CD4-positive, alpha-beta T cell (primary cell): Measurements from ENCODE around the gene GTF2A1. TPM values are rescaled to one million over a fixed set of nuclear protein-coding genes. Genes with fewer than 3 reads are reported as not detected.

Experiments
- ATAC-seq: fragments of 200-7000 bp; cut with Tn5 transposase; one replicate; pipeline ENCODE4 v1.10.0; 2022; ENCODE audit warnings: mild to moderate bottlenecking; ENCODE audit not compliant: poor library complexity
- CTCF ChIA-PET: fragments of 350-600 bp; sonication (Branson Sonifier 250); formaldehyde crosslinking; loops from one replicate; lab custom pipeline; 2021; ENCODE audit warnings: antibody characterized with exemption, inconsistent platforms; lab: Charles Lee
- POLR2A ChIA-PET: fragments of 350-600 bp; sonication (Branson Sonifier 250); formaldehyde crosslinking; loops from one replicate; lab custom pipeline; 2021; ENCODE audit warnings: antibody characterized with exemption, inconsistent platforms; lab: Charles Lee
- DNase-seq, 14 experiments: peaks; one replicate each; pipeline ENCODE4 v3.0.0-alpha.2; 2013 to 2020; ENCODE audit warnings: mixed read lengths in 2 of 14
- H3K27ac ChIP-seq, 2 donors: one replicate each; pipeline versions ENCODE4 v1.5.1 to v1.7.0; 2013; ENCODE audit warnings: low read length in 2 of 2, low read depth in 1 of 2, mild to moderate bottlenecking in 1 of 2
- H3K27me3 ChIP-seq, 2 experiments: 1 replicate in 1 of 2; 2 replicates in 1 of 2; pipeline versions ENCODE4 v1.6.1 to v1.7.0; 2013; ENCODE audit warnings: low read length in 2 of 2, control low read depth in 1 of 2, mild to moderate bottlenecking in 1 of 2, moderate library complexity in 1 of 2; ENCODE audit not compliant: insufficient read depth in 2 of 2, control insufficient read depth in 1 of 2
- H3K36me3 ChIP-seq: one replicate; pipeline ENCODE4 v1.6.1; 2013; ENCODE audit warnings: low read length, control low read depth; ENCODE audit not compliant: insufficient read depth
- H3K4me1 ChIP-seq: one replicate; pipeline ENCODE4 v1.6.1; 2013; ENCODE audit warnings: low read length, control low read depth; ENCODE audit not compliant: insufficient read depth
- H3K4me3 ChIP-seq: one replicate; pipeline ENCODE4 v1.5.1; 2013; ENCODE audit warnings: mild to moderate bottlenecking, low read length, moderate library complexity
- H3K9me3 ChIP-seq, 2 experiments: 1 replicate in 1 of 2; 2 replicates in 1 of 2; pipeline versions ENCODE4 v1.6.1 to v1.7.0; 2013; ENCODE audit warnings: low read length in 2 of 2, mild to moderate bottlenecking in 2 of 2, control low read depth in 1 of 2, moderate library complexity in 1 of 2; ENCODE audit not compliant: control insufficient read depth in 1 of 2, insufficient read depth in 1 of 2
- H3K27ac Mint-ChIP-seq: one replicate; pipeline ENCODE4 v1.8.0; 2020; ENCODE audit warnings: mixed read lengths
- H3K27me3 Mint-ChIP-seq: one replicate; pipeline ENCODE4 v1.8.0; 2021; ENCODE audit warnings: mixed read lengths
- H3K36me3 Mint-ChIP-seq: one replicate; pipeline ENCODE4 v1.8.0; 2021; ENCODE audit warnings: low read depth, mixed read lengths
- H3K4me1 Mint-ChIP-seq: one replicate; pipeline ENCODE4 v1.8.0; 2021; ENCODE audit warnings: low read depth, mixed read lengths
- H3K4me3 Mint-ChIP-seq: one replicate; pipeline ENCODE4 v1.8.0; 2020; ENCODE audit warnings: mild to moderate bottlenecking, mixed read lengths
- H3K9me3 Mint-ChIP-seq: one replicate; pipeline ENCODE4 v1.8.0; 2020; ENCODE audit warnings: mixed read lengths
- CTCF ChIP-seq: fragments of 200-600 bp; IDR thresholded peaks from one replicate; pipeline ENCODE4 v1.8.0; 2022; ENCODE audit warnings: antibody characterized with exemption, mild to moderate bottlenecking
- intact Hi-C, 2 experiments: fragments of 100-400 bp; cut with DNase I in 1 of 2; cut with micrococcal nuclease in 1 of 2; formaldehyde crosslinking; loops; one replicate each; pipeline versions ENCODE4 v1.15.1 to v1.9.0; 2023 to 2025; cut with DNase I, micrococcal nuclease
- total RNA-seq, 174 experiments: library from RNA in 2 of 174; stranded (reverse) in 2 of 174; gene quantifications; one replicate each; pipeline ENCODE4 v1.2.3 and lab custom pipeline; 2021 to 2026

Gene GTF2A1
- total RNA-seq, 2 experiments from 2014 or later: 11.5 to 12.8 TPM

- ChIA-PET CTCF (interaction anchor here (1.0 to 1.5 kb wide), 2 partner anchors 8 to 293 kb away, joined by 3 read pairs; no protein-coding TSS in a partner anchor), POLR2A (interaction anchor here (0.6 to 1.4 kb wide), 3 partner anchors 12 to 48 kb away, joined by 3 to 5 read pairs (median 4); partner anchors contain the start of gene GTF2A1)
- intact Hi-C loops: loop anchor here in 1 of 2 experiments (2.0 to 5.0 kb wide), 2 partner anchors 46 to 290 kb away; no protein-coding TSS in a partner anchor
Measured at GRCh38 chr14:81172353-81172752, 48.4 kb downstream of the GTF2A1 start.

GRCh38 chr14:81170829-81171195, 49.9 kb downstream of the GTF2A1 start:
- no peaks in the 10 kb centered on the region for H3K36me3 Mint-ChIP-seq

More at GRCh38 chr14:81172353-81172752, 48.4 kb downstream of the GTF2A1 start:
- TF ChIP-seq CTCF: no peak
- Mint-ChIP-seq H3K36me3 (no peaks in the 10 kb centered on the region), H3K4me3 (no peak overlapping the region), H3K9me3 (no peaks in the 10 kb centered on the region), H3K27ac (peak overlapping the region; percentile 12), H3K4me1 (peaks cover 28% of the 10 kb centered on the region), H3K27me3 (no peaks in the 10 kb centered on the region)
- H3K4me1 ChIP-seq: peaks cover 20% of the 10 kb centered on the region
- no peaks in the 10 kb centered on the region for H3K36me3 ChIP-seq
- H3K4me3 ChIP-seq: no peak overlapping the region
- no peak overlapping the region for H3K27ac ChIP-seq
- no peaks in the 10 kb centered on the region for H3K27me3 ChIP-seq
- ATAC-seq (no peak), DNase-seq (no peak)
- H3K9me3 ChIP-seq: no peaks in the 10 kb centered on the region

More at GRCh38 chr14:81170829-81171195, 49.9 kb downstream of the GTF2A1 start:
- ChIA-PET POLR2A (interaction anchor here (0.6 to 1.9 kb wide), 12 partner anchors 9 to 240 kb away, joined by 3 to 42 read pairs (median 4); partner anchors contain the start of gene GTF2A1), CTCF (interaction anchor here (0.7 to 1.9 kb wide), 6 partner anchors 9 to 294 kb away, joined by 3 to 5 read pairs (median 3); partner anchors contain the start of gene GTF2A1)
- Histone ChIP-seq H3K4me3 (peak overlapping the region; percentile 82), H3K27me3 (no peaks in the 10 kb centered on the region), H3K27ac (no peak overlapping the region), H3K9me3 (no peaks in the 10 kb centered on the region), H3K4me1 (peaks cover 20% of the 10 kb centered on the region), H3K36me3 (no peaks in the 10 kb centered on the region)
- Mint-ChIP-seq H3K27ac (peak overlapping the region; percentile 94), H3K9me3 (no peaks in the 10 kb centered on the region), H3K4me3 (peak overlapping the region; percentile 88), H3K27me3 (no peaks in the 10 kb centered on the region), H3K4me1 (peaks cover 28% of the 10 kb centered on the region)
- DNase-seq (no peak), ATAC-seq (no peak)
- intact Hi-C loops: loop anchor here (1.0 to 5.0 kb wide), 6 partner anchors 48 to 291 kb away; partner anchors contain the start of gene TSHR (in 1 of the 2)
- TF ChIP-seq CTCF: peak; percentile 33
